ENCODE measurements around the gene ATL3. TPM values are rescaled to one million over a fixed set of nuclear protein-coding genes. Genes with fewer than 3 reads are reported as not detected.

Gene ATL3
- total and polyA plus RNA-seq, 2 of the 4 experiments (the other 2 are of a cell fraction), result 19.9 to 131 TPM

- intact Hi-C loops (cut with micrococcal nuclease) (no loop called here), in situ Hi-C loops (cut with MboI; ENCODE audit: low sequenced_read_pairs) (no loop called here), dilution Hi-C loops (cut with HindIII; ENCODE audit: low sequenced_read_pairs, unreplicated experiment) (no loop called here)
- Histone ChIP-seq H2BK15ac (ENCODE audit: low read depth, low read length) (no peak overlapping the region), H3K4me3 (ENCODE audit: insufficient read depth, low read depth, low read length) (no peak overlapping the region), H3K9ac (ENCODE audit: low read depth, low read length) (no peak overlapping the region), H3K4me2 (ENCODE audit: low read depth, low read length) (0 out of 2 replicates have a peak overlapping the region, but pooled peaks have one; percentile 32), H3K9me3 (ENCODE audit: control insufficient read depth, insufficient read depth, low read length) (no peaks in the 10 kb centered on the region), H3K27ac (ENCODE audit: insufficient read depth, low read length) (no peak overlapping the region), H4K20me1 (ENCODE audit: insufficient read depth, low read length) (no peaks in the 10 kb centered on the region), H3K79me1 (ENCODE audit: low read depth in 1 of 2, low read length in 2 of 2) (no peaks in the 10 kb centered on the region), H2BK5ac (ENCODE audit: low read depth, low read length, poor library complexity, severe bottlenecking) (no peak overlapping the region), H3K4me1 (ENCODE audit: control insufficient read depth, insufficient read depth, low read length) (peaks cover 9% of the 10 kb centered on the region; the same call in 1 of the 2 replicates), H2AFZ (replicated peaks; ENCODE audit: low read length, poor library complexity) (peak overlapping the region; percentile 1), H2BK120ac (ENCODE audit: low read depth, low read length) (no peak overlapping the region), H4K5ac (ENCODE audit: low read depth, low read length) (no peak overlapping the region), H3K36me3 (ENCODE audit: control insufficient read depth, insufficient read depth, low read length) (no peaks in the 10 kb centered on the region), H3K23ac (ENCODE audit: low read depth, low read length) (no peak overlapping the region), H2AK9ac (replicated peaks; ENCODE audit: low read depth, low read length, poor library complexity) (no peak overlapping the region), H4K8ac (ENCODE audit: low read depth in 2 of 2, low read length in 2 of 2) (no peak overlapping the region; a peak in 1 of 4 replicates), H3K9me1 (ENCODE audit: insufficient read depth, low read length) (no peaks in the 10 kb centered on the region; the same call in 1 of the 2 replicates), H2AK5ac (ENCODE audit: low read depth, low read length) (peak overlapping the region; percentile 1; the same call in 1 of the 2 replicates), H4K91ac (ENCODE audit: insufficient read depth, low read depth, low read length) (no peak overlapping the region), H3K4ac (ENCODE audit: low read depth, low read length) (no peak overlapping the region), H2BK20ac (ENCODE audit: low read depth, low read length) (no peak overlapping the region), H3K27me3 (ENCODE audit: control insufficient read depth, insufficient read depth, low read length) (0 out of 2 replicates have a peak, but pooled peaks cover 2% of the 10 kb centered on the region), H3K56ac (ENCODE audit: extremely low read depth, insufficient read depth, low read length) (no peak overlapping the region), H3K14ac (replicated peaks; ENCODE audit: low read depth, low read length) (no peak overlapping the region), H3K18ac (ENCODE audit: low read depth, low read length) (no peak overlapping the region)
- TF ChIP-seq NFE2L2 (IDR thresholded peaks at IDR 0.05; ENCODE audit: low read depth, low read length) (no peak), FOS (IDR thresholded peaks at IDR 0.05; ENCODE audit: low read depth, low read length) (no peak), CTCF (conservative IDR thresholded peaks at IDR 0.05; ENCODE audit: low read depth, low read length) (no peak)
- ATAC-seq (ENCODE audit: low read depth), result no peak
- 48% methylated on average over 6 of the region's 14 CpGs; no CpG with 5 or more reads in 1 of the 2 experiments for WGBS, 2 experiments (ENCODE audit: extremely low coverage in 2 of 2, insufficient read length in 1 of 2)
- BruUV-seq (replicated peaks), result no TSS peak
- POLR2A ChIA-PET (ENCODE audit: unreplicated experiment), result no interaction called here
- DNase-seq, result no peak
- CTCF ChIA-PET, result no interaction called here
Observed at GRCh38 chr11:63610604-63611394, 60.4 kb downstream of the ATL3 start.
